ENCODE measurements around the gene PCSK9. TPM values are rescaled to one million over a fixed set of nuclear protein-coding genes. Genes with fewer than 3 reads are reported as not detected.

PCSK9 gene
- total and polyA plus RNA-seq, 2 of the 13 experiments (the other 11 are each of a cell fraction or from before 2014, with no cell fraction given), result 33.3 to 80.5 TPM

DNA sequence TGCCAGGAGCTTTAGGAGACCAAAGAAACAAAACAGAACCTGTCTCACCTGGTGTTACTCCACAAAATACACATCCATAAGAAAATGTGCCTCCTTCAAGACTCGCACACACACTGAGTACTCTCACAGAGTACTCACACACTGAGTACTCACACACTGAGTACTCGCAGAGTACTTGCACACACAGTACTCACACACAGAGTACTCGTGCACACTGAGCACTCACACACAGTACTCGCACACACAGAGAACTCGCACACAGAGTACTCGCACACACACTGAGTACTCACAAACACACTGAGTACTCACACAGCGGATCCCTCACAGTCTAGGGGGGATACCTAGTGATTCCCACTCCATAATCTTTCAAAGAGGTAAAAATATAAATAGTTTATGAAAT, 40.3 kb downstream of the PCSK9 start:
- H3K27me3 ChIP-seq (ENCODE audit: control insufficient read depth in 1 of 2, insufficient read depth in 2 of 2, low read length in 2 of 2), result no peaks in the 10 kb centered on the region
- no peak overlapping the region for H3K4me2 ChIP-seq (ENCODE audit: low read depth, low read length)
- H3K9ac ChIP-seq (ENCODE audit: insufficient read depth, low read depth, low read length), result no peak overlapping the region
- no peak overlapping the region for H3K4me3 ChIP-seq (replicated peaks in 1 of 3; ENCODE audit: insufficient read depth in 1 of 3, low read depth in 2 of 3, low read length in 3 of 3)
- FAIRE-seq (no peak), ATAC-seq (no peak), DNase-seq (ENCODE audit: low spot score) (no peak)
- no peak overlapping the region for H2AFZ ChIP-seq (ENCODE audit: low read length)
- intact Hi-C loops (cut with micrococcal nuclease; ENCODE audit: unreplicated experiment) (loop anchor here (10.0 kb wide), 2 partner anchors 55 to 195 kb away; no protein-coding TSS in a partner anchor), in situ Hi-C loops (cut with HindIII; ENCODE audit: extremely low pct_ligation_motif_present, low pct_unique_long_range_greater_than_20kb) (no loop called here)
- POLR2A ChIA-PET, result no interaction called here
- H3K4me1 ChIP-seq (ENCODE audit: insufficient read depth, low read length), result no peaks in the 10 kb centered on the region
- H3K36me3 ChIP-seq (replicated peaks in 1 of 2; ENCODE audit: control insufficient read depth in 1 of 2, insufficient read depth in 2 of 2, low read length in 2 of 2), result peaks cover 33 to 78% of the 10 kb centered on the region in 2 experiments
- H4K20me1 ChIP-seq (ENCODE audit: insufficient read depth, low read length), result no peaks in the 10 kb centered on the region
- TF ChIP-seq MAZ (IDR thresholded peaks at IDR 0.05; ENCODE audit: borderline replicate concordance, low read depth, low read length), result no peak
- no peak for TF ChIP-seq MAZ (CRISPR knock-in tag; IDR thresholded peaks at IDR 0.05; ENCODE audit: low read depth)
- TF ChIP-seq, protein P1, sequence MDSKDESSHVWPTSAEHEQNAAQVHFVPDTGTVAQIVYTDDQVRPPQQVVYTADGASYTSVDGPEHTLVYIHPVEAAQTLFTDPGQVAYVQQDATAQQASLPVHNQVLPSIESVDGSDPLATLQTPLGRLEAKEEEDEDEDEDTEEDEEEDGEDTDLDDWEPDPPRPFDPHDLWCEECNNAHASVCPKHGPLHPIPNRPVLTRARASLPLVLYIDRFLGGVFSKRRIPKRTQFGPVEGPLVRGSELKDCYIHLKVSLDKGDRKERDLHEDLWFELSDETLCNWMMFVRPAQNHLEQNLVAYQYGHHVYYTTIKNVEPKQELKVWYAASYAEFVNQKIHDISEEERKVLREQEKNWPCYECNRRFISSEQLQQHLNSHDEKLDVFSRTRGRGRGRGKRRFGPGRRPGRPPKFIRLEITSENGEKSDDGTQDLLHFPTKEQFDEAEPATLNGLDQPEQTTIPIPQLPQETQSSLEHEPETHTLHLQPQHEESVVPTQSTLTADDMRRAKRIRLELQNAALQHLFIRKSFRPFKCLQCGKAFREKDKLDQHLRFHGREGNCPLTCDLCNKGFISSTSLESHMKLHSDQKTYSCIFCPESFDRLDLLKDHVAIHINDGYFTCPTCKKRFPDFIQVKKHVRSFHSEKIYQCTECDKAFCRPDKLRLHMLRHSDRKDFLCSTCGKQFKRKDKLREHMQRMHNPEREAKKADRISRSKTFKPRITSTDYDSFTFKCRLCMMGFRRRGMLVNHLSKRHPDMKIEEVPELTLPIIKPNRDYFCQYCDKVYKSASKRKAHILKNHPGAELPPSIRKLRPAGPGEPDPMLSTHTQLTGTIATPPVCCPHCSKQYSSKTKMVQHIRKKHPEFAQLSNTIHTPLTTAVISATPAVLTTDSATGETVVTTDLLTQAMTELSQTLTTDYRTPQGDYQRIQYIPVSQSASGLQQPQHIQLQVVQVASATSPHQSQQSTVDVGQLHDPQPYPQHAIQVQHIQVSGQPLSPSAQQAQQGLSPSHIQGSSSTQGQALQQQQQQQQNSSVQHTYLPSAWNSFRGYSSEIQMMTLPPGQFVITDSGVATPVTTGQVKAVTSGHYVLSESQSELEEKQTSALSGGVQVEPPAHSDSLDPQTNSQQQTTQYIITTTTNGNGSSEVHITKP (CRISPR knock-in tag; IDR thresholded peaks at IDR 0.05; ENCODE audit: low read depth), result no peak
- no peak for TF ChIP-seq NFIB (CRISPR knock-in tag; IDR thresholded peaks at IDR 0.05; ENCODE audit: borderline replicate concordance)
- no peak for TF ChIP-seq AHR (CRISPR knock-in tag; IDR thresholded peaks at IDR 0.05)
- TF ChIP-seq RAD51 (IDR thresholded peaks at IDR 0.05; ENCODE audit: borderline replicate concordance), result no peak
- H3K79me2 ChIP-seq (ENCODE audit: insufficient read depth, low read length), result no peaks in the 10 kb centered on the region
- CTCF ChIA-PET (ENCODE audit: low intra/inter-chr PET ratio, low total read pairs), result no interaction called here
- H3K9me3 ChIP-seq (ENCODE audit: low read length), result no peaks in the 10 kb centered on the region
- H3K27ac ChIP-seq (ENCODE audit: extremely low read length, insufficient read depth, low read length), result no peak overlapping the region
- 97% methylated on average over 6 of the region's 7 CpGs for WGBS (ENCODE audit: low lambda C conversion rate)
- BruUV-seq (replicated peaks), result no TSS peak
